Panc1 (cell line): Measurements from ENCODE around the gene RAB8A.

Source experiments
- CTCF ChIP-seq: fragments of 450-650 bp; IDR thresholded peaks from 2 replicates; pipeline ENCODE4 v1.5.1; 2017; ENCODE audit warnings: mild to moderate bottlenecking
- TF ChIP-seq, protein P1 (sequence below), 2 experiments: IDR thresholded peaks; 2 replicates each; pipeline ENCODE4 v1.6.1; 2011 to 2012; ENCODE audit warnings: low read depth in 2 of 2, control low read depth in 1 of 2, low read length in 1 of 2, mild to moderate bottlenecking in 1 of 2, moderate library complexity in 1 of 2; ENCODE audit not compliant: insufficient read depth in 1 of 2

DNA sequence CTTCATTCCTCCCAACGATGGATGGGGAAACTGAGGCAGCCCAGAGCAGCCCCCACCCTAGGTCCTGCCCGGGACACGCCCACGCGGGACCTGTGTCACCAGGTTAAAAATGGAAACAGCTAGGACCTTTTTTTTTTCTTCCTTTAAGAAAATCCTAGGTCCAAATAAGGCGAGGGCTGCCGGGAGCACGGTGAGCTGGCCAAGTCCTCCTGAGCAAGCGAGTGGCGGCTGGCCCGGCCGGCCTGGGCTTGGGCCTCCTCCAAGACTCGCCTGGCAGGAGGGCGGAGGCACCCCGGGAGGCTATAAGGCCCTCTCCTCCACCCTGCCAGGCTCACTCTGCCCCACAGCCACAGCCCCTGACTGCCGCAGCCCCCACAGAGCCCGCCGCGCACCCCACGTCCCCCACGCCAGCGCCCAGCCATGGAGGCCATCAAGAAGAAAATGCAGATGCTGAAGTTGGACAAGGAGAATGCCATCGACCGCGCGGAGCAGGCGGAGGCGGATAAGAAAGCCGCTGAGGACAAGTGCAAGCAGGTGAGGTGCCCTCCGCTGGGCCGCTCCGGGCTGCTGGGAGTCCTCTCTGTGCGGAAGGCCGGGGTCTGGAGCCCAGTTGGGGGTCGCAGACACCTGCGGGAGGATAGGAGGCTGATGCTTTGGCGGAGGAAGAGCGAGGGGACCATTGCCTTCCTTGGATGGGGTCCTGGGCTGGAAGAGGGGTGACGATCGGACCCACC, 44.3 kb upstream of the RAB8A start:
- no peak for TF ChIP-seq CTCF
- TF ChIP-seq, protein P1, sequence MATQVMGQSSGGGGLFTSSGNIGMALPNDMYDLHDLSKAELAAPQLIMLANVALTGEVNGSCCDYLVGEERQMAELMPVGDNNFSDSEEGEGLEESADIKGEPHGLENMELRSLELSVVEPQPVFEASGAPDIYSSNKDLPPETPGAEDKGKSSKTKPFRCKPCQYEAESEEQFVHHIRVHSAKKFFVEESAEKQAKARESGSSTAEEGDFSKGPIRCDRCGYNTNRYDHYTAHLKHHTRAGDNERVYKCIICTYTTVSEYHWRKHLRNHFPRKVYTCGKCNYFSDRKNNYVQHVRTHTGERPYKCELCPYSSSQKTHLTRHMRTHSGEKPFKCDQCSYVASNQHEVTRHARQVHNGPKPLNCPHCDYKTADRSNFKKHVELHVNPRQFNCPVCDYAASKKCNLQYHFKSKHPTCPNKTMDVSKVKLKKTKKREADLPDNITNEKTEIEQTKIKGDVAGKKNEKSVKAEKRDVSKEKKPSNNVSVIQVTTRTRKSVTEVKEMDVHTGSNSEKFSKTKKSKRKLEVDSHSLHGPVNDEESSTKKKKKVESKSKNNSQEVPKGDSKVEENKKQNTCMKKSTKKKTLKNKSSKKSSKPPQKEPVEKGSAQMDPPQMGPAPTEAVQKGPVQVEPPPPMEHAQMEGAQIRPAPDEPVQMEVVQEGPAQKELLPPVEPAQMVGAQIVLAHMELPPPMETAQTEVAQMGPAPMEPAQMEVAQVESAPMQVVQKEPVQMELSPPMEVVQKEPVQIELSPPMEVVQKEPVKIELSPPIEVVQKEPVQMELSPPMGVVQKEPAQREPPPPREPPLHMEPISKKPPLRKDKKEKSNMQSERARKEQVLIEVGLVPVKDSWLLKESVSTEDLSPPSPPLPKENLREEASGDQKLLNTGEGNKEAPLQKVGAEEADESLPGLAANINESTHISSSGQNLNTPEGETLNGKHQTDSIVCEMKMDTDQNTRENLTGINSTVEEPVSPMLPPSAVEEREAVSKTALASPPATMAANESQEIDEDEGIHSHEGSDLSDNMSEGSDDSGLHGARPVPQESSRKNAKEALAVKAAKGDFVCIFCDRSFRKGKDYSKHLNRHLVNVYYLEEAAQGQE (IDR thresholded peaks at IDR 0.05; ENCODE audit: insufficient read depth in 1 of 2, low read depth in 2 of 2, low read length in 1 of 2) = no peak
